M059J (cell line): ENCODE results near the gene ATF7IP. TPM values are rescaled to one million over a fixed set of nuclear protein-coding genes. Genes with fewer than 3 reads are reported as not detected.
"Not testable (repeated sequence)": the region's sequence is repeated elsewhere in the genome, so short reads cannot be mapped to it uniquely, and the experiment has no call there.

Experiments
- DNase-seq: peaks from one replicate; pipeline ENCODE4 v3.0.0-alpha.2; 2012; ENCODE audit warnings: low read depth
- total RNA-seq: library from RNA; depleted of rRNA; stranded (reverse); fragments of >200 nt; shearing (Covaris generic); gene quantifications from 2 replicates; pipeline ENCODE4 v1.2.3, GENCODE V29; 2014; rRNA removed

ATF7IP gene
- 34.1 and 35.7 TPM in 2 replicates for total RNA-seq

GRCh38 chr12:14365294-14366208 is at the start of gene ATF7IP:
ATF7IP (plus strand) TSS chr12:14365682; CDS start chr12:14423916, 58,234 bp downstream.
- peak; percentile 98 for DNase-seq

DNA sequence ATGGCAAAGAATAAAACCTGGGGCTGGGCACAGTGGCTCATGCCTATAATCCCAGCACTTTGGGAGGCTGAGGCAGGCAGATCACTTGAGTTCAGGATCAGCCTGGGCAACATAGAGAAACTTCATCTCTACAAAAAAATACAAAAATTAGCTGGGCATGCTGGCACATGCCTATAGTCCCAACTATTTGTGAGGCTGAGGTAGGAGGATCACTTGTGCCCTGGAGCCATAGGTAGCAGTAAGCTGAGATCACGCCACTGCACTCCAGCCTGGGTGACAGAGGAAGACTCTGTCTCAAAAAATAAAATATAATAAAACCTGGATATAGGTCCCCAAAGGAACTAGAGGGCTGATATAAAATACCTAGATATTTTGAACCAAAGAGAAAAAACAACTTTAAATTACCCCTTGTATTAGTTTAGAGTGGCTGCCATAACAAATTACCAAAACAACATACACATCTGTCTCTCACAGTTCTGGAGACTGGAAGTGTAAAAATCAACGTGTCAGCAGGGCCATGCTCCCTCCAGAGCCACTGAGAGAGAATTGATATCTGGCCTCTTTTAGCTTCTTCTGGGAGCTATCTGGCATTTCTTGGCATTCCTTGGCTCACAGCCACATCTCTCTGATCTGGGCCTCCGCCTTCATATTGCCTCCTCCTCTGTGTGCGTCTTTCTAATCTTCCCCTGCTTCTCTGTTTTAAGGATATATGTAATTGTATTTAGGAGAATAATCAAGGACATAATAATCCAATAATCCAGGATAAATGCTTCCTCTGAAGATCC is 47.9 kb upstream of the ATF7IP start:
- DNase-seq, result no peak

DNA sequence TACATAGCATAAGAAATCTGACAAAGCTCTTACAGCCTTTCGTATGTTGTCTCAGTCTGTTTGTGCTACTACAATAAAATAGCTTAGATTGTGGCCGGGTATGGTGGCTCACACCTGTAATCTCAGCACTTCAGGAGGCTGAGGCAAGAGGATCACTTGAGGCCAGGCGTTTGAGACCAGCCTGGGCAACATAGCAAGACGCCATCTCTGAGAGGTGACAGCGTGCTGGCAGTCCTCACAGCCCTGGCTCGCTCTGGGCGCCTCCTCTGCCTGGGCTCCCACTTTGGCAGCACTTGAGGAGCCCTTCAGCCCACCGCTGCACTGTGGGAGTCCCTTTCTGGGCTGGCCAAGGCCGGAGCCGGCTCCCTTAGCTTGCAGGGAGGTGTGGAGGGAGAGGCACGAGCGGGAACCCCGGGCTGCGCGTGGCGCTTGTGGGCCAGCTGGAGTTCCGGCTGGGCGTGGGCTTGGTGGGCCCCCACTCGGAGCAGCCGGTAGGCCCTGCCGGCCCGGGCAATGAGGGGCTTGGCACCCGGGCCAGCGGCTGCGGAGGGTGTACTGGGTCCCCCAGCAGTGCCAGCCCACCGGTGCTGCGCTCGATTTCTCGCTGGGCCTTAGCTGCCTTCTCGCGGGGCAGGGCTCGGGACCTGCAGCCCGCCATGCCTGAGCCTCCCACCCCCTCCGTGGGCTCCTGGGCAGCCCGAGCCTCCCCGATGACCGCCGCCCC is 45.6 kb upstream of the ATF7IP start:
- not testable (repeated sequence) for DNase-seq

GRCh38 chr12:14322403-14322802 is 43.1 kb upstream of the ATF7IP start:
- DNase-seq, result no peak

DNA sequence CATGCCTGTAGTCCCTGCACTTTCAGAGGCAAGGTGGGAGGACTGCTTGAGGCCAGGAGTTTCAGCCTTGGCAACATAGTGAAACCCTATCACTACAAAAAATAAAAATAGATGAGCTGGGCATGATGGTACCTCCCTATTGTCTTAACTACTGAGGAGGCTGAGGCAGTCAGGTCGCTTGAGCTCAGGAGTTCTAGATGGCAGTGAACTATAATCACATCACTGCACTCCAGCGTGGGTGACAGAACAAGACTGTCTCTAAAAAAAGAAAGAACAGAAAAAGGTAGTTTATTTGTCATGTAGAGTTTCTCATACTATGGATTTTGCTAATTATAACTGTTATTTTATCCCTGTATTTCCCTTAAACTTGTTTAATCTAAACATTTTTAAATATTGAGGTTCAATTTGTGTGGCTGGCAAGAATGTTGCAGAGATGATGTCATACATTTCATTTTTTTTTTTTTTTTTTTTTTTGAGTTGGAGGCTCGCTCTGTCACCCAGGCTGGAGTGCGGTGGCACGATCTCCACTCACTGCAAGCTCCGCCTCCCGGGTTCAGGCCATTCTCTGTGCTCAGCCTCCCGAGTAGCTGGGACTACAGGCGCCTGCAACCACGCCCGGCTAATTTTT is 39.7 kb upstream of the ATF7IP start:
- no peak for DNase-seq

GRCh38 chr12:14326699-14327098 is 38.8 kb upstream of the ATF7IP start:
- DNase-seq, result peak; percentile 46

DNA sequence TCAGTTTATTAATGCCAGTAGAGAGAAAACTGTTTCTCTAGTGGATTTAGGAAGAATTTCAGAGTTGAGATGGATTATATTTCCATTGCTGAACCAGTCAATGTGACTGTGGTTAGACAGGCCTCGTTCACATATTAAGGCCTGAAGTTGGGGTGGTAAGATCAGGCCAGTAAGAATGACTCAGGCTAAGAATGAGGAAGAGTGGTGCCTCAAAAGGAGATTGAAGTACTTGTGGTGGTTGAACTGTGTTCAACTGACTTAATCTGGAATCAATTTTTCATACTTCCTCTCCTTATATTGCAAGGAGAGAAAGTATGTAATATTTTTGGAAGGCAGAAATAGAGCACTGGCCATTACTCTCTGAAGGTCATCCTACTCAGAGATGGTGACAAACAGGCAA is 37.8 kb upstream of the ATF7IP start:
- DNase-seq, result peak; percentile 54

DNA sequence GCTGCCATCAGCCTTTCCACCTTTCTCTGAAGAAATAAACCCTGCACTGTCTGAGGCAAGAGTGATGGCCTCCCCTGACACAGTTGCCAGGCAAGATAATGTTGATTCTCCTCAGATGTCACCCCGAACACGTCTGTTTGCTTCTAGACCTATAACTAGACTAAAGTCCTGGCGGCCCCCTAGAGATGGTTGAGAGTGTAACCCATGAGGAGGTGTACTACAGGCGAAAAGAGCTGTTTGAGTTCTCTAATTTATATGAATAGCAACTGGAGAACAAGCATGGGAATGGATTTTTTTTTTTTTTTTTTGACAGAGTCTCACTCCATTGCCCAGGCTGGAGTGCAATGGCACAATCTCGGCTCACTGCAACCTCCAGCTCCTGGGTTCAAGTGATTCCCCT is 33.0 kb upstream of the ATF7IP start:
- no peak for DNase-seq

DNA sequence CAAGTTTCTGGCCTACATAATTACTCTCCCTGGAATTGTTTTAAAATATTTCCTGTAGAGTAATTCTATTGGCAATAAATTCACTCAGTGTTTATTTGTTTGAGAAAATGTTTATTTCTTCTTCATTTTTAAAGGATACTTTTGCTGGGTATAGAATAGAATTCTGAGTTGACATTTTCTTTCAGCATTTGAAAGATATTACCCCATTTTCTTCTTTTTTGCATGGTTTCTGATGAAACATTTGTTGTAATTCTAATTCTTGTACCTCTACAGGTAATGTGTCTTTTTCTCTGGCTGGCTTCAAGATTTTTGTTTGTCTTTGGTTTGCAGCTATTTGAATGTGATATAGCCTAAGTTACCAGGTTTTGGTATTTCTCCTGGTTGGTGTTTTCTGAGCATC is 25.1 kb upstream of the ATF7IP start:
- DNase-seq, result no peak

- not testable (repeated sequence) for DNase-seq
These were observed 14.0 kb upstream of the ATF7IP start for GRCh38 chr12:14351524-14351923.

- DNase-seq, result not testable (repeated sequence)
These were observed 13.4 kb upstream of the ATF7IP start for GRCh38 chr12:14352066-14352465.

- not testable (repeated sequence) for DNase-seq
These were observed 10.8 kb upstream of the ATF7IP start for GRCh38 chr12:14354665-14355064.

- DNase-seq, result peak; percentile 7
These were observed 9.3 kb upstream of the ATF7IP start for GRCh38 chr12:14356147-14356546.

- no peak for DNase-seq
These were observed 8.0 kb upstream of the ATF7IP start for GRCh38 chr12:14357486-14357885.

GRCh38 chr12:14362352-14362751 is 3.1 kb upstream of the ATF7IP start:
- DNase-seq, result no peak

DNA sequence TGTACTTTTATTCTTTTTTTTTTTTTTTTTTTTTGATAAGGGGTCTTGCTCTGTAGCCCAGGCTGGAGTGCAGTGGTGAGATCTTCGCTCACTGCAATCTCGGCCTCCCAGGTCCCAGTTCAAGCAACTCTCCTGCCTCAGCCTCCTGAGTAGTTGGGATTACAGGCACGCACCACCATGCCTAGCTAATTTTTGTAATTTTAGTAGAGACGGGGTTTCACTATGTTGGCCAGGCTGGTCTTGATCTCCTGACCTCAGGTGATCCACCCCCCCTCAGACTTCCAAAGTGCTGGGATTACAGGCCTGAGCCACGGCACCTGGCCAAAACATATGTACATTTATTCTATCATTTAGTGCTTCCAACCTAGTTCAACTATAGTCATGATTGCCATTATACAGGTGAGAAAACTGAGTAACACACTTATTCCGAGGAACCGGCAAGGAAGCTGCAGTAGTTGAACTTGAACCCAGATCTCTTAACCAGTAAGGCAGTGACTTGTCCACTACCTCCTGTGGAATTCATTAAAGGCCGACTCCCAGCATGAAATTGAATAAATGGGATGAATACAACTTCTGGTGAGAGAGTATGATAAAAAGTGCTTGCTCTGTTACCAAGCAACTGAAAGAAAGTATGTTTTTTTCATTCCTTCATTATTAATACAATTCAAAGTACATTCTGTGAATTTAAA is 755 bp upstream of the ATF7IP start:
- no peak for DNase-seq

DNA sequence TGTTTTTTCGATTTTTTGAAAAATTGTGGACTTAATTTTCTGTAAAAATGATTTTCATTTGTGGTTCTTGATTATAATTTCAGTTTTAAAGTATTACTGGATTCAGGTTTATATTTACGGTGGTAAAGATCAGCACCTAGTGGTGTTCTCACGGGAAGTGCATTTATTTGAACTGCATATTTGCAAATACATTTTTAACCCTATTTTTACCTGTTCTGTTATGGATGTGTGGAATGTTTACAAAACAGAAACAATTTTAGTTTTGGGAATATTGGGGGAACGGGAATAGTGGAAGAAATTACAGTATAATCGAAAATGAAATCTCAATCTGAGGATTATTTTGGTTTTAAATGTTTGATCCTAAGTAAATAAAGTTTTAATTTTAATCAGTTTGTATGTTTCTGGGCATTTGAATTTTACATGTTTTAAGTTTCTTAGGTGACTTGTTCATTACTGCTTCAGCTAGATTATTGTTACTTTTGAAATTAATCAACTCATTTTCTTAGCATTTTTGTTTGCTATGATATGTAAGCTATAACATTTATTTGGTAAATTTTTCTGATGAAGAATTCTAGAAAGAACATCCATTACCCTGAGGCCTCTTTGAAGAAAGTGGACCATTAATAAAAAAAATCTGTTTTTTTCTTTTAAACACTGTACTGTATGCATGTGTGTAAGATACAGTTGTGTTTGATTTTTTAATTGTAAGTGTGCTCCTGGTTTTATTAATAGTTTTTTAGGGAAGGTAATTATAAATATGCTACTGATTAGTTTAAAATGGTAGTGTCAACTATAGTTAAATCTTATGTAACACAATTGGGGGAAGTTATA is 942 bp downstream of the ATF7IP start:
- DNase-seq, result peak; percentile 48

- DNase-seq, result peak; percentile 52
These were observed 1.7 kb downstream of the ATF7IP start for GRCh38 chr12:14367040-14367661.

- no peak for DNase-seq
These were observed 3.8 kb downstream of the ATF7IP start for GRCh38 chr12:14369311-14369710.

DNA sequence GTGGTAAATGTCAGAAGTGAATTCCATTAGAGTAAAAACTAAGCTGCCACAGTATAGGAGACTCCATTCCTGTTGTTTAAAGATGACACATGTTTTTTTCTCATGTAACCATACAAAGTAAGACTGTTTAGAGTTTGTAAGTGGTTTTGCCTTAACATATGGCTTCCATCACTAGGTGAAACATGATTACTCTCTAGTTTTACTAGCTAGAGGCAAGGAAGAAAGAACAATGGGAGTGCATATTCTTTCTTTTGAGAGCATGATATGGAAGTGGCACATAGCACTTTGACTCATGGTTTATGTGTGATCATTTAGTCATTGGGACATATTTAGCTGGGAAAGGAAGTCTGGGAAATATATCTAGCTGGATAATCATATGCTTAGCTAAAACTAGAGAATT is 7.7 kb downstream of the ATF7IP start:
- peak; percentile 69 for DNase-seq
